Measurements from ENCODE around the gene SLC22A6.

GRCh38 chr11:63019506-63019905 lies 34.7 kb upstream of the SLC22A6 start:
- no peak for TF ChIP-seq CTCF (conservative IDR thresholded peaks at IDR 0.05; ENCODE audit: low read length)
- no peak for TF ChIP-seq EZH2phosphoT487 (IDR thresholded peaks at IDR 0.05; ENCODE audit: borderline replicate concordance)

All from Loucy (cell line).